Measurements from ENCODE around the gene ZNF101. TPM values are rescaled to one million over a fixed set of nuclear protein-coding genes. Genes with fewer than 3 reads are reported as not detected.

The ZNF101 gene
- total and polyA plus RNA-seq, 9 of the 15 experiments (the other 6 are each of a cell fraction or from before 2014, with no cell fraction given), result 9.6 to 20.3 (median 12.4) TPM

GRCh38 chr19:19637523-19638251 lies 31.0 kb upstream of the ZNF101 start:
- POLR2A ChIA-PET, result no interaction called here
- ATAC-seq (peak; percentile 76), DNase-seq (ENCODE audit: extremely low read depth in 1 of 4, low spot score in 3 of 4) (peak in 2 of 4 experiments; percentile 47 to 48)

More at GRCh38 chr19:19637523-19638251, 31.0 kb upstream of the ZNF101 start:
- FAIRE-seq, result no peak
- intact Hi-C loops (cut with micrococcal nuclease), result no loop called here
- in situ Hi-C loops (cut with MboI), result loop anchor here (25.0 kb wide), 1 partner anchor 100 kb away; the partner anchor contains the start of genes CILP2 and YJEFN3
- Histone ChIP-seq H3K9ac (ENCODE audit: insufficient read depth in 1 of 2, low read depth in 2 of 2, low read length in 2 of 2) (no peak overlapping the region), H3K4me3 (no peak overlapping the region), H3K4me2 (ENCODE audit: insufficient read depth, low read length) (no peak overlapping the region), H3K79me2 (ENCODE audit: control insufficient read depth, insufficient read depth, low read length) (peaks cover 1% of the 10 kb centered on the region; the same call in 1 of the 3 replicates), H3K9me1 (ENCODE audit: control insufficient read depth, insufficient read depth, low read length) (no peaks in the 10 kb centered on the region), H3K27ac (ENCODE audit: extremely low read depth, low read depth, low read length) (no peak overlapping the region), H3K4me1 (replicated peaks in 1 of 2; ENCODE audit: control insufficient read depth in 2 of 2, insufficient read depth in 2 of 2, low read length in 2 of 2) (peaks cover 2 to 20% of the 10 kb centered on the region in 2 experiments; a peak in 3 of 5 replicates), H3K36me3 (ENCODE audit: control insufficient read depth, insufficient read depth, low read length) (peaks cover 35% of the 10 kb centered on the region; the same call in 2 of the 3 replicates), H3K27me3 (ENCODE audit: control insufficient read depth in 2 of 2, insufficient read depth in 2 of 2, low read length in 2 of 2) (no peaks in the 10 kb centered on the region), H2AFZ (ENCODE audit: low read depth, low read length) (no peak overlapping the region), H4K20me1 (replicated peaks; ENCODE audit: control insufficient read depth, insufficient read depth, low read length) (no peaks in the 10 kb centered on the region), H3K9me3 (replicated peaks; ENCODE audit: control insufficient read depth, insufficient read depth, low read depth, low read length) (no peaks in the 10 kb centered on the region)
- WGBS (ENCODE audit: insufficient coverage, low coverage, missing lambda C conversion rate), result 86% methylated on average over 15 of the region's 53 CpGs
- TF ChIP-seq NONO (IDR thresholded peaks at IDR 0.05; ENCODE audit: low read depth in 2 of 2, low read length in 1 of 2), result no peak
- no peak for TF ChIP-seq SIX5 (IDR thresholded peaks at IDR 0.05; ENCODE audit: borderline replicate concordance in 1 of 2, insufficient read depth in 1 of 2, low read depth in 1 of 2, low read length in 2 of 2)
- no peak for TF ChIP-seq TSC22D4 (tag; IDR thresholded peaks at IDR 0.05)
- TF ChIP-seq TEAD2 (tag; IDR thresholded peaks at IDR 0.05), result no peak
- TF ChIP-seq POLR2G (IDR thresholded peaks at IDR 0.05; ENCODE audit: low read depth, low read length), result 0 out of 2 replicates have a peak, but pooled peaks have one; percentile 12
- no peak for TF ChIP-seq ZNF507 (tag; conservative IDR thresholded peaks at IDR 0.05)
- no peak for TF ChIP-seq ARID2 (IDR thresholded peaks at IDR 0.05)
- no peak for TF ChIP-seq CTBP1 (IDR thresholded peaks at IDR 0.05; ENCODE audit: borderline replicate concordance)
- TF ChIP-seq GATA2 (CRISPR knock-in tag; IDR thresholded peaks at IDR 0.05), result no peak
- no peak for TF ChIP-seq BRCA1 (IDR thresholded peaks at IDR 0.05)
- no peak for TF ChIP-seq BRCA1 (CRISPR knock-in tag; IDR thresholded peaks at IDR 0.05)
- TF ChIP-seq, protein P1, sequence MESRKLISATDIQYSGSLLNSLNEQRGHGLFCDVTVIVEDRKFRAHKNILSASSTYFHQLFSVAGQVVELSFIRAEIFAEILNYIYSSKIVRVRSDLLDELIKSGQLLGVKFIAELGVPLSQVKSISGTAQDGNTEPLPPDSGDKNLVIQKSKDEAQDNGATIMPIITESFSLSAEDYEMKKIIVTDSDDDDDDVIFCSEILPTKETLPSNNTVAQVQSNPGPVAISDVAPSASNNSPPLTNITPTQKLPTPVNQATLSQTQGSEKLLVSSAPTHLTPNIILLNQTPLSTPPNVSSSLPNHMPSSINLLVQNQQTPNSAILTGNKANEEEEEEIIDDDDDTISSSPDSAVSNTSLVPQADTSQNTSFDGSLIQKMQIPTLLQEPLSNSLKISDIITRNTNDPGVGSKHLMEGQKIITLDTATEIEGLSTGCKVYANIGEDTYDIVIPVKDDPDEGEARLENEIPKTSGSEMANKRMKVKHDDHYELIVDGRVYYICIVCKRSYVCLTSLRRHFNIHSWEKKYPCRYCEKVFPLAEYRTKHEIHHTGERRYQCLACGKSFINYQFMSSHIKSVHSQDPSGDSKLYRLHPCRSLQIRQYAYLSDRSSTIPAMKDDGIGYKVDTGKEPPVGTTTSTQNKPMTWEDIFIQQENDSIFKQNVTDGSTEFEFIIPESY (CRISPR knock-in tag; IDR thresholded peaks at IDR 0.05), result peak; percentile 82
- no TSS peak for BruUV-seq (replicated peaks)
- CTCF ChIA-PET (ENCODE audit: low intra/inter-chr PET ratio), result no interaction called here
